NCI-H1436 (cell line): ENCODE measurements around the gene KRT32.

ENCODE experiments used
- DNase-seq: peaks from one replicate; lab custom pipeline; 2025; lab: John Stamatoyannopoulos, UW

Gene KRT32

GRCh38 chr17:41466988-41467387 lies at the start of gene KRT32:
TSS of gene KRT32 (minus strand) at chr17:41467386. CDS start at chr17:41467325, 61 bp downstream.
- DNase-seq: no peak

GRCh38 chr17:41516830-41517283 lies 49.7 kb upstream of the KRT32 start:
- DNase-seq: no peak

- DNase-seq: no peak
Observed at GRCh38 chr17:41516147-41516829, 49.1 kb upstream of the KRT32 start.

- peak; percentile 22 for DNase-seq
Observed at GRCh38 chr17:41513168-41513547, 46.0 kb upstream of the KRT32 start.

- DNase-seq: no peak
Observed at GRCh38 chr17:41512546-41513167, 45.5 kb upstream of the KRT32 start.

GRCh38 chr17:41511716-41512115 lies 44.5 kb upstream of the KRT32 start:
- DNase-seq: no peak

- no peak for DNase-seq
Observed at GRCh38 chr17:41511116-41511515, 43.9 kb upstream of the KRT32 start.

GRCh38 chr17:41510251-41511065 lies 43.3 kb upstream of the KRT32 start:
- DNase-seq: no peak

- DNase-seq: no peak
Observed at GRCh38 chr17:41507315-41507880, 40.2 kb upstream of the KRT32 start.

GRCh38 chr17:41505809-41506767 lies 38.9 kb upstream of the KRT32 start:
- DNase-seq: no peak

- DNase-seq: no peak
Observed at GRCh38 chr17:41505007-41505808, 38.0 kb upstream of the KRT32 start, which contains the start of gene KRT13. TSS of gene KRT13 (minus strand) at chr17:41505612. CDS start at chr17:41505550, 62 bp downstream.

GRCh38 chr17:41504246-41504977 lies 37.2 kb upstream of the KRT32 start:
- no peak for DNase-seq

- DNase-seq: no peak
Observed at GRCh38 chr17:41503202-41503601, 36.0 kb upstream of the KRT32 start.

GRCh38 chr17:41500131-41500911 lies 33.1 kb upstream of the KRT32 start:
- DNase-seq: no peak

- no peak for DNase-seq
Observed at GRCh38 chr17:41499714-41500113, 32.5 kb upstream of the KRT32 start.

GRCh38 chr17:41498276-41498675 lies 31.1 kb upstream of the KRT32 start:
- DNase-seq: no peak

- DNase-seq: peak; percentile 91
Observed at GRCh38 chr17:41496803-41497484, 29.8 kb upstream of the KRT32 start.

- no peak for DNase-seq
Observed at GRCh38 chr17:41494524-41494923, 27.3 kb upstream of the KRT32 start.
